Left ventricle myocardium inferior (tissue), 1 donor: ENCODE data around the gene SLC35E4. TPM values are rescaled to one million over a fixed set of nuclear protein-coding genes. Genes with fewer than 3 reads are reported as not detected.
"Not testable (repeated sequence)": the region's sequence is repeated elsewhere in the genome, so short reads cannot be mapped to it uniquely, and the experiment has no call there.

Source experiments
- DNase-seq: peaks from one replicate; pipeline ENCODE4 v3.0.0-alpha.2; 2020
- H3K27ac ChIP-seq: fragments of 200-600 bp; replicated peaks from 2 replicates; pipeline ENCODE4 v1.8.0; 2021
- H3K27me3 ChIP-seq: fragments of 200-600 bp; 2 replicates; pipeline ENCODE4 v1.8.0; 2021; ENCODE audit warnings: low read depth
- H3K36me3 ChIP-seq: fragments of 200-600 bp; 2 replicates; pipeline ENCODE4 v1.8.0; 2021
- H3K4me1 ChIP-seq: fragments of 200-600 bp; 2 replicates; pipeline ENCODE4 v1.8.0; 2021
- H3K4me3 ChIP-seq: fragments of 200-600 bp; 2 replicates; pipeline ENCODE4 v1.8.0; 2021; ENCODE audit warnings: mild to moderate bottlenecking, moderate library complexity
- H3K9me3 ChIP-seq: fragments of 200-600 bp; replicated peaks from 2 replicates; pipeline ENCODE4 v1.8.0; 2021
- CTCF ChIP-seq: fragments of 200-600 bp; IDR thresholded peaks from 2 replicates; pipeline ENCODE4 v1.8.0; 2021; ENCODE audit warnings: antibody characterized with exemption, mild to moderate bottlenecking, borderline replicate concordance
- intact Hi-C: fragments of 100-400 bp; cut with micrococcal nuclease; formaldehyde crosslinking; loops from one replicate; pipeline ENCODE4 v1.11.0; 2022
- total RNA-seq: library from RNA; stranded (reverse); fragmentation: NEBNext Ultra II Directional; extraction: Animal tissue kit (Norgen Biotek cat#: 25700); gene quantifications from one replicate; pipeline ENCODE4 v1.2.1, GENCODE V29; 2021
- donor health status: DM: no; HTN: yes; CAD: no; lungs with severe emphysema.

The SLC35E4 gene
- total RNA-seq, 1 donor from 2014 or later: 3.8 TPM

DNA sequence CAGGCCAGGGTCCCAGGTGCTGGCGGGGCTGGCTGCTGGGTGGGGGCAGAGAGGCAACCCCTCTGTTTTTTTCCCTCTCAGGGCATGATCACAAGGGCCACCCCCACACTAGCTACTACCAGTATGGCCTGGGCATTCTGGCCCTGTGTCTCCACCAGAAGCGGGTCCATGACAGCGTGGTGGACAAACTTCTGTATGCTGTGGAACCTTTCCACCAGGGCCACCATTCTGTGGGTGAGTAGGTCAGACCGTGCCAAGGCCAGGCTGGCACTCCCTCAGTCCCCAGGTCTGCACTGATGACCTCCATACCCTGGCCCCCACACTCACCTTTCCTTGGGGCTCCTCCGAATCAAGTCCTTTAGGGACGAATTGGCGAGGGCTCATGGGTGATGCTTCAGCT is 21.3 kb upstream of the SLC35E4 start:
- H3K36me3 ChIP-seq: peaks cover 74% of the 10 kb centered on the region
- intact Hi-C loops: no loop called here
- DNase-seq: no peak
- no peak overlapping the region for H3K4me3 ChIP-seq
- peaks cover 11% of the 10 kb centered on the region for H3K4me1 ChIP-seq
- no peak overlapping the region for H3K27ac ChIP-seq
- no peaks in the 10 kb centered on the region for H3K9me3 ChIP-seq
- H3K27me3 ChIP-seq: no peaks in the 10 kb centered on the region
- TF ChIP-seq CTCF: no peak

- no peak for DNase-seq
- Histone ChIP-seq H3K4me3 (no peak overlapping the region), H3K27ac (no peak overlapping the region), H3K36me3 (peaks cover 78% of the 10 kb centered on the region), H3K4me1 (peaks cover 6% of the 10 kb centered on the region), H3K27me3 (no peaks in the 10 kb centered on the region), H3K9me3 (no peaks in the 10 kb centered on the region)
- intact Hi-C loops: no loop called here
- TF ChIP-seq CTCF: no peak
These were observed 20.7 kb upstream of the SLC35E4 start for GRCh38 chr22:30614879-30615278.

GRCh38 chr22:30615543-30615954 is 20.0 kb upstream of the SLC35E4 start:
- peaks cover 84% of the 10 kb centered on the region for H3K36me3 ChIP-seq
- H3K9me3 ChIP-seq: no peaks in the 10 kb centered on the region
- intact Hi-C loops: no loop called here
- no peak overlapping the region for H3K4me3 ChIP-seq
- H3K27me3 ChIP-seq: no peaks in the 10 kb centered on the region
- DNase-seq: no peak
- TF ChIP-seq CTCF: no peak
- no peak overlapping the region for H3K27ac ChIP-seq
- no peaks in the 10 kb centered on the region for H3K4me1 ChIP-seq

- H3K4me3 ChIP-seq: no peak overlapping the region
- no peak overlapping the region for H3K27ac ChIP-seq
- H3K36me3 ChIP-seq: peaks cover 68% of the 10 kb centered on the region
- intact Hi-C loops: no loop called here
- H3K4me1 ChIP-seq: no peaks in the 10 kb centered on the region
- H3K9me3 ChIP-seq: no peaks in the 10 kb centered on the region
- no peaks in the 10 kb centered on the region for H3K27me3 ChIP-seq
- no peak for DNase-seq
- TF ChIP-seq CTCF: no peak
These were observed 17.8 kb upstream of the SLC35E4 start for GRCh38 chr22:30617819-30618218.

DNA sequence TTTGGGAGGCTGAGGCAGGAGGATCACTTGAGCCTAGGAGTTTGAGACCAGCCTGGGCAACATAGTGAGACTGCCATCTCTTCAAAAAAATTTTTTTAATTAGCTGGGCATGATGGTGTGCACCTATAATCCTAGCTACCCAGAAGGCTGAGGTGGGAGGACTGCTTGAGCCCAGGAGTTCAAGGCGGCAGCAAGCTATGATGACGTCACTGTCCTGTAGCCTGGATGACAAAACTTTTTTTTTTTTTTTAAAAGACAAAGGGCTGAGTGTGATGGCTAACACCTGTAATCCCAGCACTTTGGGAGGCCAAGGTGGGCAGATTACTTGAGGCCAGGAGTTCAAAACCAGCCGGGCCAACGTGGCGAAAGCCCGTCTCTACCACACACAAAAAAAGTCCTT is 15.7 kb upstream of the SLC35E4 start:
- H3K27ac ChIP-seq, H3K4me3 ChIP-seq, intact Hi-C loops, H3K9me3 ChIP-seq, H3K27me3 ChIP-seq, H3K4me1 ChIP-seq, DNase-seq: not testable (repeated sequence)
- peaks cover 51% of the 10 kb centered on the region for H3K36me3 ChIP-seq

- no peak for TF ChIP-seq CTCF
- intact Hi-C loops: no loop called here
These were observed 9.2 kb upstream of the SLC35E4 start for GRCh38 chr22:30626413-30626812.

More at GRCh38 chr22:30626413-30626812, 9.2 kb upstream of the SLC35E4 start:
- Histone ChIP-seq H3K4me3 (no peak overlapping the region), H3K4me1 (peaks cover 16% of the 10 kb centered on the region), H3K27ac (no peak overlapping the region), H3K27me3 (no peaks in the 10 kb centered on the region), H3K36me3 (peaks cover 4% of the 10 kb centered on the region), H3K9me3 (no peaks in the 10 kb centered on the region)
- DNase-seq: no peak
